ENCODE results near the gene RPS27A.

GRCh38 chr2:55242617-55243016 lies 10.1 kb downstream of the RPS27A start:
- no peak for TF ChIP-seq POLR2AphosphoS5 (IDR thresholded peaks at IDR 0.05; ENCODE audit: low read depth)
- TF ChIP-seq CTCF (IDR thresholded peaks at IDR 0.05; ENCODE audit: insufficient read depth, low read length): no peak
- no peak for TF ChIP-seq REST (IDR thresholded peaks at IDR 0.05; ENCODE audit: insufficient replicate concordance, low read depth)
- no peak for TF ChIP-seq GABPA (IDR thresholded peaks at IDR 0.05; ENCODE audit: low read depth)
- no peak for TF ChIP-seq SPI1 (IDR thresholded peaks at IDR 0.05; ENCODE audit: borderline replicate concordance, low read depth)
